Suprapubic skin (tissue), 4 donors: Measurements from ENCODE around the gene MORC4. TPM values are rescaled to one million over a fixed set of nuclear protein-coding genes. Genes with fewer than 3 reads are reported as not detected.

Experiments
- DNase-seq, 2 donors: peaks; one replicate each; pipeline ENCODE4 v3.0.0-alpha.2; 2019; ENCODE audit warnings: low spot score in 2 of 2
- H3K27ac ChIP-seq: fragments of 200-600 bp; sonication (generic); one replicate; pipeline ENCODE4 v1.5.1; 2019
- H3K27me3 ChIP-seq: fragments of 200-600 bp; sonication (generic); one replicate; pipeline ENCODE4 v1.5.1; 2019
- H3K36me3 ChIP-seq: fragments of 200-600 bp; sonication (generic); one replicate; pipeline ENCODE4 v1.5.1; 2019
- H3K4me1 ChIP-seq: fragments of 200-600 bp; sonication (generic); one replicate; pipeline ENCODE4 v1.5.1; 2019
- H3K4me3 ChIP-seq: fragments of 200-600 bp; sonication (generic); one replicate; pipeline ENCODE4 v1.5.1; 2019; ENCODE audit warnings: mild to moderate bottlenecking
- H3K9me3 ChIP-seq: fragments of 200-600 bp; sonication (generic); one replicate; pipeline ENCODE4 v1.5.1; 2019
- EP300 ChIP-seq: sonication (generic); formaldehyde crosslinking; IDR thresholded peaks from one replicate; pipeline ENCODE4 v1.6.1; 2017; ENCODE audit warnings: antibody characterized with exemption
- POLR2A ChIP-seq, 2 donors: fragments of 450-650 bp; IDR thresholded peaks; one replicate each; pipeline ENCODE4 v1.6.1; 2017; ENCODE audit warnings: antibody characterized with exemption in 2 of 2, mild to moderate bottlenecking in 2 of 2, moderate library complexity in 2 of 2
- POLR2AphosphoS5 ChIP-seq, 3 donors: sonication (generic); formaldehyde crosslinking; IDR thresholded peaks; one replicate each; pipeline ENCODE4 v1.6.1; 2017; ENCODE audit warnings: antibody characterized with exemption in 3 of 3
- WGBS: methylation state at CpG from one replicate; pipeline ENCODE4 v1.1.5; 2018; 5-methylcytosine and 5-hydroxymethylcytosine counted together
- total RNA-seq, 4 donors: library from RNA; depleted of rRNA; stranded (reverse); fragments of >200 nt; gene quantifications; one replicate each; pipeline ENCODE4 v1.1.0, GENCODE V29; 2016
- TF ChIP-seq, protein P1 (sequence below), 2 donors: fragments of 200-600 bp in 1 of 2; fragments of 450-650 bp in 1 of 2; sonication (generic) in 1 of 2; IDR thresholded peaks; one replicate each; pipeline ENCODE4 v1.5.1; 2016 to 2019; ENCODE audit warnings: antibody characterized with exemption in 2 of 2, mild to moderate bottlenecking in 1 of 2, moderate library complexity in 1 of 2

Gene MORC4
- total RNA-seq, 4 donors from 2014 or later: 17.4 to 33.2 (median 24.9) TPM

DNA sequence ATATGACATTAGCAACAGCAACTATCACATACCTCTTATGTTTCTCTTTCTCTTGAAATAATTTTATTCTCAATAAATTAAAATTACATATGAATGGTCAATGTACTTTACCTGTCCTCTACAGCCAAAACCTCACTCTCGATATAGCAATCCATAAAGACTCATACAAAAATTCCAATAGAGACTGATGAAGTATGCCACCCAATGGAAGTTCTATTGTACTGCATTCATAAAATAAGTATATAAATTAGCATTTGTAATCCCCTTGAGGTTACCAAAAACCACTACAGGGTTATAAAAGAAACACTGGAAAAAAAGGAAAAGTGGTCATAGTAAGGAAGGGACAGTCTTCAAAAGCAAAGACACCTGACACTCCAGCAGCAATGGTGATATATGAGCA, 47.0 kb downstream of the MORC4 start:
- H3K4me1 ChIP-seq: no peaks in the 10 kb centered on the region
- TF ChIP-seq, protein P1, sequence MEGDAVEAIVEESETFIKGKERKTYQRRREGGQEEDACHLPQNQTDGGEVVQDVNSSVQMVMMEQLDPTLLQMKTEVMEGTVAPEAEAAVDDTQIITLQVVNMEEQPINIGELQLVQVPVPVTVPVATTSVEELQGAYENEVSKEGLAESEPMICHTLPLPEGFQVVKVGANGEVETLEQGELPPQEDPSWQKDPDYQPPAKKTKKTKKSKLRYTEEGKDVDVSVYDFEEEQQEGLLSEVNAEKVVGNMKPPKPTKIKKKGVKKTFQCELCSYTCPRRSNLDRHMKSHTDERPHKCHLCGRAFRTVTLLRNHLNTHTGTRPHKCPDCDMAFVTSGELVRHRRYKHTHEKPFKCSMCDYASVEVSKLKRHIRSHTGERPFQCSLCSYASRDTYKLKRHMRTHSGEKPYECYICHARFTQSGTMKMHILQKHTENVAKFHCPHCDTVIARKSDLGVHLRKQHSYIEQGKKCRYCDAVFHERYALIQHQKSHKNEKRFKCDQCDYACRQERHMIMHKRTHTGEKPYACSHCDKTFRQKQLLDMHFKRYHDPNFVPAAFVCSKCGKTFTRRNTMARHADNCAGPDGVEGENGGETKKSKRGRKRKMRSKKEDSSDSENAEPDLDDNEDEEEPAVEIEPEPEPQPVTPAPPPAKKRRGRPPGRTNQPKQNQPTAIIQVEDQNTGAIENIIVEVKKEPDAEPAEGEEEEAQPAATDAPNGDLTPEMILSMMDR (IDR thresholded peaks at IDR 0.05): no peak
- no peak for TF ChIP-seq POLR2A (IDR thresholded peaks at IDR 0.05)
- no peak for TF ChIP-seq EP300
- no peak for TF ChIP-seq POLR2AphosphoS5 (IDR thresholded peaks at IDR 0.05)
- no peak for DNase-seq
- WGBS: 55% methylated on average over 1 of the region's 1 CpG
- H3K36me3 ChIP-seq: peaks cover 8% of the 10 kb centered on the region
- no peak overlapping the region for H3K27ac ChIP-seq
- H3K27me3 ChIP-seq: no peaks in the 10 kb centered on the region
- H3K9me3 ChIP-seq: no peaks in the 10 kb centered on the region
- no peak overlapping the region for H3K4me3 ChIP-seq

DNA sequence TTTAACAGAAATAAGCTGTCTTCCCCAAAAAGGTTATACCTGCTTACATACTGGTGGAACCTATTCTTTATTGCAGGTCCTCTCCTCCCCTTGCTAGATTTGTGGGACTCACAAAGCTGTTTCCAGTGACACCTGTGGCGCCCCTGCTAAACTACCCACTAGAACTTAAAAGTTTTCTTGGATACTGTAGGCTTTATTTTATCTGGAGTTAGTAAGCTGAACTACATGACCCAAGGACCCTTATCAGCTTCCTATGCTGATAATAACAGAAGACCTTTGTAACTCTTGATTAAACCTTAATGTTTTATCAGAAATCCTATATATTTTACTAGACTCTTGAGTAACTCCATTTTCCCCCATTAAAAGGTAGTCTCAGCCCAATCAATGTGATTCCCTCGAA, 47.5 kb downstream of the MORC4 start:
- no peak for DNase-seq
- peaks cover 8% of the 10 kb centered on the region for H3K36me3 ChIP-seq
- no peak overlapping the region for H3K4me3 ChIP-seq
- H3K9me3 ChIP-seq: no peaks in the 10 kb centered on the region
- no peaks in the 10 kb centered on the region for H3K4me1 ChIP-seq
- TF ChIP-seq, protein P1 (IDR thresholded peaks at IDR 0.05): no peak
- TF ChIP-seq EP300: no peak
- TF ChIP-seq POLR2A (IDR thresholded peaks at IDR 0.05): no peak
- TF ChIP-seq POLR2AphosphoS5 (IDR thresholded peaks at IDR 0.05): no peak
- 82% methylated on average over 2 of the region's 2 CpGs for WGBS
- H3K27me3 ChIP-seq: no peaks in the 10 kb centered on the region
- no peak overlapping the region for H3K27ac ChIP-seq

DNA sequence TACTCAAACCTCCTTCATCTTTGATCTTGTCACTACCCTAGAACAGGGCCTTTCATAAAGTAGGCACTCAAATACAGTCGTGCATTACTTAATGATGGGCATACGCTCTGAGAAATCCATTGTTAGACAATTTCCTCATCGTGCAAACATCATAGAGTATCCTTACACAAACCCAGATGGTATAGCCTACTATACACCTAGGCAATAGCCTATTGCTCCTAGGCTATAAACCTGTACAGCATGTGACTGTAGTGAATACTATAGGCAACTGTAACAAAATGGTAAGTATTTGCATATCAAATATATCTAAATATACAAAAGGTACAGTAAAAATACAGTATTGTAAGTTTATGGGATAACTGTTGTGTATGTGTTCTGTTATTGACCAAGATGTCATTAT, 47.9 kb downstream of the MORC4 start:
- no peak overlapping the region for H3K4me3 ChIP-seq
- TF ChIP-seq, protein P1 (IDR thresholded peaks at IDR 0.05): no peak
- TF ChIP-seq POLR2A (IDR thresholded peaks at IDR 0.05) (no peak), EP300 (no peak), POLR2AphosphoS5 (IDR thresholded peaks at IDR 0.05) (no peak)
- WGBS: 80% methylated on average over 3 of the region's 3 CpGs
- no peak for DNase-seq
- H3K36me3 ChIP-seq: peaks cover 8% of the 10 kb centered on the region
- H3K4me1 ChIP-seq: no peaks in the 10 kb centered on the region
- no peaks in the 10 kb centered on the region for H3K9me3 ChIP-seq
- H3K27ac ChIP-seq: no peak overlapping the region
- H3K27me3 ChIP-seq: no peaks in the 10 kb centered on the region

DNA sequence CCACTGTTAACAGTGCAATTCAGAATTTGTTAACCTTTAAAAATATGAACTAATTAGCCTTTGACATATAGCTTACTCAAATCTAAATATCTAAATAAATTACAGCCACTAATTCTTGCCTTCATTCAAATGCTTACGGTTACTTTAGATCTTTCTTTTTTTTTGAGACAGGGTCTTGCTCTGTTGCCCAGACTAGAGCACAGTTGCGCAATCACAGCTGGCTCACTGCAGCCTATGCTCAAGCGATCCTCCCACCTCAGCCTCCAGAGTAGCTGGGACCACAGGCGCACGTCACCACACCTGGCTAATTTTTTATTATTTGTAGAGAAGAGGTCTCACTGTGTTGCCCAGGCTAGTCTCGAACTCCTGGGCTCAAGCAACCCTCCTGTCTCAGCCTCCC, 48.8 kb downstream of the MORC4 start:
- no peaks in the 10 kb centered on the region for H3K9me3 ChIP-seq
- 87% methylated on average over 6 of the region's 6 CpGs for WGBS
- TF ChIP-seq, protein P1 (IDR thresholded peaks at IDR 0.05): no peak
- H3K4me3 ChIP-seq: no peak overlapping the region
- peaks cover 8% of the 10 kb centered on the region for H3K36me3 ChIP-seq
- DNase-seq: no peak
- H3K27me3 ChIP-seq: no peaks in the 10 kb centered on the region
- no peak overlapping the region for H3K27ac ChIP-seq
- H3K4me1 ChIP-seq: no peaks in the 10 kb centered on the region

DNA sequence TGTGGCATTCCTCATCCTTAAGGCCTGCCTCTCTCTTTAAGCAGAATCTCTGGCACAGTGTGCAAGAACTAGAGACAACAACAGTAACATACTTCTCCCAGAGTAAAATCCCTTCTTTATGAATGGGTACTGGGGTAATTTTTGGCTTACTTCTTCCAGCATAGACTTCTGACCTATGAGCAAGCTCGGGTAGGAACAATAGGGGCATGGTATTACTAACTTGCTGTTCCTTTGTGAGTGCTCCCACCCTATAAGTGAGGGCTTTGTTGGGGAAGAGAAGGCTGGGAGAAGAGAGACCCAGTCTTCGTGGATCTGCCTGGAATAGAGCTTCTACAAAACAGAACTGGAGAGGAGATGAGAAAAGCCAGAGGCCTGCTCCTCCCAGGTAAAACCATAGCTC, 49.6 kb downstream of the MORC4 start:
- TF ChIP-seq POLR2A (IDR thresholded peaks at IDR 0.05) (no peak), POLR2AphosphoS5 (IDR thresholded peaks at IDR 0.05) (no peak), EP300 (no peak)
- TF ChIP-seq, protein P1 (IDR thresholded peaks at IDR 0.05): no peak
- WGBS: 36% methylated on average over 2 of the region's 2 CpGs
- H3K4me3 ChIP-seq: no peak overlapping the region
- no peaks in the 10 kb centered on the region for H3K9me3 ChIP-seq
- H3K27ac ChIP-seq: no peak overlapping the region
- H3K27me3 ChIP-seq: no peaks in the 10 kb centered on the region
- DNase-seq: no peak
- H3K4me1 ChIP-seq: no peaks in the 10 kb centered on the region
- peaks cover 3% of the 10 kb centered on the region for H3K36me3 ChIP-seq
